HG03280 (cell line): ENCODE measurements around the gene MAPT.
"Not testable (repeated sequence)": the region's sequence is repeated elsewhere in the genome, so short reads cannot be mapped to it uniquely, and the experiment has no call there.

Experiments
- ATAC-seq: cut with Tn5 transposase; IDR thresholded peaks from one replicate; pipeline ENCODE4 v1.9.1; 2021; ENCODE audit warnings: mild to moderate bottlenecking, moderate library complexity; ENCODE audit not compliant: unreplicated experiment

MAPT gene

DNA sequence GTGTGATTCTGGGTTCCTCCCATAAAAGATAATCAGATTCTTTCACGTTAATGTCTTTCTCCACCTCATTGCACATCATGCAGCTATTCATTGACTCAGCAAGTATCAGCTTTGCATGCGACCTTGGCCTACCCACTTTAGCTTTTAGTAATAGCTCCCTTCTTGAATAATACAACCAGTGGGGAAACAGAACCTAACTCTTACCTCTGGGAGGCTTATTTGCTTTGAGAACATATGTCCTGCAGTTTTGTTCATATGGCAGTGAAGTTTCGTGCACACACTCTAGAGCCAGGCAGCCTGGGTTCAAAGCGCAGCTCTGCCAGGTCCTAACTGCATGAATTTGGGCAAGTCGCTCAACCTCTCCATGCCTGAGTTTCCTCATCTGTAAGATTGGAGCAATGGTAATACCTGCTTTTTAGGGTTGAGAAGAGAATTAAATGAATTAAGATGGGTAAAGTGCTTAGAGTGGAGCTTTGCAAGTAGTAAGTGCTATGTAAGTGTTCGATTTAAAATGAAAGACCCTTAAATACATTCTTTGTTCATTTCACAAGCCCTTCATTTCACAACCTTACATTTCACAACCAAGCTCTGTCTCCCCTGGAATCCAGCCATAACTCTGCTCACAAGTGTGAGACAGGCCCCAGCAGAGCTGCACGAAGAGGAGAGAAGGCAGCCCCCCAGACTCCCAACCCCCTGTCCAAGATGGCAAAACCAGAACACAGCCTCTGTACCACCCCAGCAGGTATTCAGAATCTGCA lies 29.3 kb downstream of the MAPT start:
- no peak for ATAC-seq

- ATAC-seq = no peak
These were observed 30.0 kb downstream of the MAPT start for GRCh38 chr17:45924332-45924820.

- ATAC-seq = no peak
These were observed 31.0 kb downstream of the MAPT start for GRCh38 chr17:45925311-45925710.

DNA sequence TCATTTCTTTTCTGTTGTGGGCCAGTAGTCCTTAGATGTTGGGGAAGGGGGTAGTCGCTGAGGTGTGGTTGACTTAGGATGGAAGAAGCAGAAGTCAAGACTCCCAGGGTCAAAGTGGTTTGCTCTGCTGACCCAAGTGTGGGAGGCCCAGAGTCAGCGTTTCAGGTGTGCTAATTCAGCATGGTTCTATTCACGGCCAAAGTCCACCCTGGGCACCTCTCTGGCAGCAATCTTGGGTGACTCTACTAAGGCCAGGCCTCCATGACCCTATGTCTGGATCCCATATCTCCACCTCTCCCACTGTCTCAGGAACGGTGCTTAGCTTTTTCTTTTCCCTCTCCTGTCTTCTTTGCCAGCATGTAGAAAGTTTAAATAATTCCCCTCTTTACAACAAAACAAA lies 32.9 kb downstream of the MAPT start:
- no peak for ATAC-seq

GRCh38 chr17:45929344-45929743 lies 35.0 kb downstream of the MAPT start:
- ATAC-seq = no peak

- ATAC-seq = no peak
These were observed 36.1 kb downstream of the MAPT start for GRCh38 chr17:45930420-45930951.

- ATAC-seq = no peak
These were observed 37.3 kb downstream of the MAPT start for GRCh38 chr17:45931677-45932076.

DNA sequence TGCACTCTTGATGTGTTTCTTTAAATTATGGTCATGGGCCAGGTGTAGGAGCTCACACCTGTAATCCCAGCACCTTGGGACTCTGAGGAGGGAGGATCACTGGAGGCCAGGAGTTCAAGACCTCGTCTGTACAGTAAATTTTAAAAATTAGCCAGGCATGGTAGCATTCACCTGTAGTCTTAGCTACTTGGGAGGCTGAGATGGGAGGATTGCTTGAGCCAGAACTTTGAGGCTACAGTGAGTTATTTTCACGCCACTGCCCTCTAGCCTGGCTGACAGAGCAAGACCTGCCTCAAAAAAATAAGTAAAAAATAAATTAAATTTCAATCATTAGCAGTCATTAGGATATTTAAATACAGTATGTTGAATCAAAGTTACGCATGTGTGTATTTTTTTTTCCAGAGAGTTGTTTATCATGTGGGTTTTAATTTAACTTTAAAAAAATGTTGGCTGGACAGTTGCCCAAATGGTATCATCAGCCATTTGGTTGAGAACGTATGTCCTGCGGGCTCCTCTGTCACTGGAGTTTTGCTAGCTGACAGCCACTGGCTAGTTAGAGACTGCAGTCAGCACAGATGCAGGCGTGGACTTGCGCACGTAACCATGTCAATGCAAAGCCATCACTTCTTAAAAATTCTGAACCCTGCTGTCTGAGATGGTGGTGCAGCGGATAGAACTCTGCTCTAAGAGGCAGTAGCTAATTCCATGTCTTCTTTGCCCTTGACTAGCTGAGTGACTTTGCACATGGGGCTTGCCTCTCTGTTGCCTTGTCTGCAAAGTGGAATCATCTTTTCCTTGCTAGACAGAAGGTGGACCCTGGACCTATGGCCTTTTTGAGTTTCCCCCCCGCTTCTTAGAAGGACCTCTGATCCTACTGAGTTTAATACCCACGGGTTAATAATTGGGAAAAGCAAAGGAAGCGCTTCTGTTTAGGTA lies 40.0 kb downstream of the MAPT start:
- no peak for ATAC-seq

GRCh38 chr17:45935197-45935709 lies 40.9 kb downstream of the MAPT start:
- no peak for ATAC-seq

DNA sequence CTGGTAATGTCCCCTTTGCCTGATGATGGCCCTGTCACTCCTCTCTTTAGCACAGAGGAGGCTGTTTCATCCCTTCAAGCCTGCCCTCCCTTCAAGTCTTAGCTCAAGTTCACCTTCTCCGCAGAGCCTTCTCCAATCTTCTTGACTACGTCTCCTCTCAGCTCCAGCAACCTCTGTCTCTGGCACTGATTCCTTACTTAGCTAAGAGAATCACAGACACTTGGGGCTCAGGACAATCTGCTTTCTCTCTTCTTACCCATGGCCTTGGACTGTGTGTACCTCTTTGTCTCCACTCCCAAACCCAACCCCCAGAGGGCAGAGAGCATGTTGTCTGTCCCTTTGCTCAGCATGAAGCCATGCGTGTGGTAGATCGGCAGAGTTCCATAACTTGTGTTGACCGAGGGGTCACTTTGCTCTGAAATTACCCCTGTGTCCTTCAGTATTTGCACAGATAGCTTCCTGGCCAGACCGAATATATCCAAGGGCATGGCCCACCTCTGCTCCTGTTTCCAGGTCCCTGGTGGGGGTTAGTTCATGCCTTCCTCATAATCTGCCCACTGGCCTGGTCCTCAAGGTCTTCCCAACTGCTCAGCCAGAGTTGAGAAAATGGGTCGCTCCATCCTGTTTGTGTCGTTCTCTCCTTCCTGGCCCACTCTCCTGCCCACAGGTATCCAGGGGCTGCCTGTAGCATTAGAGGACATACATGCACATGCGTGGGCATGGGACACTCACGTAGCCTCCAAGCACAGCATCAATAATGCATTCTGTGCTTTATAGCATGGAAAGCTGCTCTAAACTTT lies 41.6 kb downstream of the MAPT start:
- ATAC-seq = no peak

DNA sequence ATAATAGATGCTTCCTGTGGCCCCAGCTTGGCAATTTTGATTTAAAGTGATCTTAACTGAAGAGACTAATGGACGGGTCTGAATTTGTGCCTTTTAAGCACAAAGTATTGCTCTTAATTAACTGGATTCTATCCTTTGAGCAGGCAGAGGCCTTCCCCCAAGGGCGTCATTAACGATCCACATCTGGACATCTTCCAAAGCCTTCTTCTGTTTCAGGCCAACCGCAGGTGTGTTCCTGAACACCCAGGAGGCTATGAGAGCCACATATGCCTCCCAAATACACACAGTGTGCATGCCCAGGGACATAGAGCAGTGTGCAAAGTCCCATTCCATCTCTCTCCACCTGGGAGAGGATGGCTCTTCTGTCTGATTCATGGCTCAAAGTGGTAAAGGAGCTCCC lies 42.3 kb downstream of the MAPT start:
- ATAC-seq = no peak

DNA sequence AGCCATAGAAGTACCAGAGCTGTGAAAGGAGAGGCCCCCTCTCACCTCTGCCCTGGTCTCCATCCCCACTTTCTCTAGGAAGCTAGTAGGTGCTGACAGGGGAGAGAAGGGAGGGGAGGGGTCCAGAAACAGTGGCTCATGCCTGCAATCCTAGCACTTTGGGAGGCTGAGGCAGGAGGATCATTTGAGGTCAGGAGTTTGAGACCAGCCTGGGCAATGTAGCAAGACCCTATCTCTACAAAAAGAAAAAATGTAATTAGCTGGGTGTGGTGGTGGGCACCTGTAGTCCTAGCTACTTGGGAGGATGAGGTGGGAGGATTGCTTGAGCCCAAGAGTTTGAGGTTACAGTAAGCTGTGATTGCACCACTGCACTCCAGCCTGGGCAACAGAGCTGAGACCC lies 42.8 kb downstream of the MAPT start:
- ATAC-seq = not testable (repeated sequence)

GRCh38 chr17:45939395-45939794 lies 45.0 kb downstream of the MAPT start:
- ATAC-seq = no peak

GRCh38 chr17:45940293-45940692 lies 45.9 kb downstream of the MAPT start:
- ATAC-seq = no peak

GRCh38 chr17:45940826-45941225 lies 46.5 kb downstream of the MAPT start:
- no peak for ATAC-seq

DNA sequence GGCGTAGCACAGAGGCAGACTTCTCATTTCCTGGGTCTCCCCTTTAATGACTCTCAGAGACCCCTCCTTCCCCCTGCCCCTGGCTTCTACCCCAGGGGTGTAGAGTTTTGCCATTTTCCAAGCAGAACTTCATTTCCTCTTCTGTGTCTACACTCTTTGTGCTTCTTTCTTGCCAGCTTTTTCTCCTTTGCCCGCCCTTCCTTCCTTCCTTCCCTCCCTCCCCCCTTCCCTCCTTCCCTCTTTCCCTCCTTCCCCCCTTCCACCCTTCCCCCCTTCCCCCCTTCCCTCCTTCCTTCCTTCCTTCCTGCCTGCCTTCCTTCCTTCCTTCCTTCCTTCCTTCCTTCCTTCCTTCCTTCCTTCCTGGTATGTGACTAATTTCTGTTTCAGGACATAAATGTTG lies 47.0 kb downstream of the MAPT start:
- no peak for ATAC-seq

GRCh38 chr17:45942284-45942683 lies 47.9 kb downstream of the MAPT start:
- no peak for ATAC-seq

DNA sequence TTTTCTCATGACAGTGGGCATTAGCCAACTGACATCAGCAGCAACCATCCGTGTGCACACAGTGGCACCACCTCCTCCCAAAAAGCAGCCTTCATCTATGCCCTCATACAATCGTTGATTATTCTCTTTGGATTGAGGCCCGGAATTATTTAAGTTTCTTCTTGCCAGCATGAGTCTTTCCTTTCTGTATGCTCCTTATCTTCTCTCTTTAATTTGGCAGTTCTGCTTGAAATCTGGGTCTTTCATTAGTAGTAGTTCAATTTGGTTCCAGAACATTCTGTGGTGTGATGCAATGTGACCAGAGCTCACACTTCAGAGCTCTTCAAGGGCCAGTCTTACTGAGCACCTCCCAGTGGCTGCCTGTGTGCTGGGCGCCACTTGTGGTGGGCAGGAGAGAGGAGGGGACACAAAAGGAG lies 52.5 kb downstream of the MAPT start:
- no peak for ATAC-seq

DNA sequence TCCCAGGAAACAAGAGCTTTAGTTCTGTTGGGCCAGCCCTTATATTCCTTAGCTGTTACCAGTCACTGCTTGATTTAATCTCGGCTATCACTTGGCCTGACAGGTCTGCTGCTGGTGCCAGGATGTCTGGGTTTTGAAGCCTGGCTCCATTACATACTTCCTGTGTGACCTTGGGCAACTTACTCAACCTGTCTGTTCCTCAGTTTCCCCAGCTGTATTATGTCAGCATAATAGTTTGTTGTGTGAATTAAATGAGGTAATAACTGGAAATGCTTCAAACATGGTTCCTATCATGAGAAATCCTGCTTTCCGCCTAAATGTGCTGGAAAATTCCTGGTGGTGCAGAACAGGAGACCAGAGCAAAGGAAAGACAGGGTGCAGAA lies 54.1 kb downstream of the MAPT start:
- ATAC-seq = no peak

GRCh38 chr17:45948881-45949624 lies 54.7 kb downstream of the MAPT start:
- ATAC-seq = peak; percentile 50
